ENCODE data around the gene VPS13A. TPM values are rescaled to one million over a fixed set of nuclear protein-coding genes. Genes with fewer than 3 reads are reported as not detected.
"Not testable (repeated sequence)": the region's sequence is repeated elsewhere in the genome, so short reads cannot be mapped to it uniquely, and the experiment has no call there.

VPS13A gene
- total RNA-seq, 4 donors from 2014 or later = 16.4 to 51.0 (median 29.4) TPM

DNA sequence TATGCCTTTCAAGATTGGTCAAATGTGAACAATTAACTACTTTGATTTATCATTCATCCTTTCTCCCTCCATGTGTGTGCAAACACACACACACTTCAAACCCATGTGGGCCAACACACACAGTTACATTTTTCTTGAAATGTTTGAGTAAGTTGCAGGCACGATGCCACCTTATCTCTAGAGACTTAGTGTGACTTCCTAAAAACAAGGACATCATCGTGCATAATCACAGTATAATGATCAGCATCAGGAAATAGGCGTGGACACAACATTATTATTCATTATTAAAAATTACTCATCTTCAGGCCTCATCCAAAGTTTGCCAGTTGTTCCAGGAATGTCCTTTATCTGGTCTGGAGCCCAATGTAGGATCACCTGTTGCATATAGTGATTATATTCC, 261.3 kb downstream of the VPS13A start:
- H3K36me3 ChIP-seq = no peaks in the 10 kb centered on the region
- ATAC-seq (no peak), DNase-seq (no peak)
- intact Hi-C loops (cut with DNase I; ENCODE audit: low total_unique reads) = no loop called here
- H3K9me3 ChIP-seq = no peaks in the 10 kb centered on the region
- TF ChIP-seq, protein P1, sequence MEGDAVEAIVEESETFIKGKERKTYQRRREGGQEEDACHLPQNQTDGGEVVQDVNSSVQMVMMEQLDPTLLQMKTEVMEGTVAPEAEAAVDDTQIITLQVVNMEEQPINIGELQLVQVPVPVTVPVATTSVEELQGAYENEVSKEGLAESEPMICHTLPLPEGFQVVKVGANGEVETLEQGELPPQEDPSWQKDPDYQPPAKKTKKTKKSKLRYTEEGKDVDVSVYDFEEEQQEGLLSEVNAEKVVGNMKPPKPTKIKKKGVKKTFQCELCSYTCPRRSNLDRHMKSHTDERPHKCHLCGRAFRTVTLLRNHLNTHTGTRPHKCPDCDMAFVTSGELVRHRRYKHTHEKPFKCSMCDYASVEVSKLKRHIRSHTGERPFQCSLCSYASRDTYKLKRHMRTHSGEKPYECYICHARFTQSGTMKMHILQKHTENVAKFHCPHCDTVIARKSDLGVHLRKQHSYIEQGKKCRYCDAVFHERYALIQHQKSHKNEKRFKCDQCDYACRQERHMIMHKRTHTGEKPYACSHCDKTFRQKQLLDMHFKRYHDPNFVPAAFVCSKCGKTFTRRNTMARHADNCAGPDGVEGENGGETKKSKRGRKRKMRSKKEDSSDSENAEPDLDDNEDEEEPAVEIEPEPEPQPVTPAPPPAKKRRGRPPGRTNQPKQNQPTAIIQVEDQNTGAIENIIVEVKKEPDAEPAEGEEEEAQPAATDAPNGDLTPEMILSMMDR (IDR thresholded peaks at IDR 0.05 in 4 of 5, conservative IDR thresholded peaks at IDR 0.05 in 1 of 5) = no peak
- no peak for TF ChIP-seq POLR2A (IDR thresholded peaks at IDR 0.05)
- no peak overlapping the region for H3K4me3 ChIP-seq
- H3K27ac ChIP-seq = no peak overlapping the region
- in situ Hi-C loops (cut with MboI; ENCODE audit: low sequenced_read_pairs in 4 of 4) = loop anchor here in 1 of 4 donors (10.0 to 25.0 kb wide), 2 partner anchors 316 to 599 kb away; partner anchors contain the start of gene GNAQ
- no peaks in the 10 kb centered on the region for H3K4me1 ChIP-seq
- no peaks in the 10 kb centered on the region for H3K27me3 ChIP-seq

- Histone ChIP-seq H3K4me1 (no peaks in the 10 kb centered on the region), H3K9me3 (no peaks in the 10 kb centered on the region), H3K4me3 (no peak overlapping the region), H3K27me3 (no peaks in the 10 kb centered on the region), H3K36me3 (no peaks in the 10 kb centered on the region), H3K27ac (no peak overlapping the region)
- in situ Hi-C loops (cut with MboI; ENCODE audit: low sequenced_read_pairs in 4 of 4) = loop anchor here in 3 of 4 donors (10.0 to 25.0 kb wide), 4 partner anchors 305 to 605 kb away; partner anchors contain the start of gene GNAQ (in 2 of the 3)
- intact Hi-C loops (cut with DNase I; ENCODE audit: low total_unique reads) = no loop called here
- no peak for DNase-seq
- TF ChIP-seq, protein P1 (IDR thresholded peaks at IDR 0.05 in 4 of 5, conservative IDR thresholded peaks at IDR 0.05 in 1 of 5) = no peak
- TF ChIP-seq POLR2A (IDR thresholded peaks at IDR 0.05) = no peak
- ATAC-seq = no peak
Measured at GRCh38 chr9:77440057-77440456, 262.7 kb downstream of the VPS13A start.

DNA sequence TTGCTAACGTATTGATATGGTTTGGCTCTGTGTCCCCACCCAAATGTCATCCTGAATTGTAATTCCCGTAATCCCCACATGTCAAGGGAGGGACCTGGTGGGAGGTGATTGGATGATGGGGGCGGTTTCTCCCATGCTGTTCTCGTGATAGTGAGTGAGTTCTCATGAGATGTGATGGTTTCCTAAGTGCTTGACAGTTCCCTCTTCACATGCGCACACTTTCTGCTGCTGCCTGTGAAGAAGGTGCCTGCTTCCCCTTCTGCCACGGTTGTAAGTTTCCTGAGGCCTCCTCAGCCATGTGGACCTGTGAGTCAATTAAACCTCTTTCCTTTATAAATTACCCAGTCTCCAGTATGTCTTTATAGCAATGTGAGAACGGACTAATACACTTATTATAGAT, 263.8 kb downstream of the VPS13A start:
- H3K27me3 ChIP-seq; ATAC-seq; intact Hi-C loops (cut with DNase I; ENCODE audit: low total_unique reads); H3K27ac ChIP-seq; H3K4me3 ChIP-seq; H3K9me3 ChIP-seq; H3K36me3 ChIP-seq; H3K4me1 ChIP-seq; DNase-seq: not testable (repeated sequence)
- in situ Hi-C loops (cut with MboI; ENCODE audit: low sequenced_read_pairs in 4 of 4) = loop anchor here in 3 of 4 donors (10.0 to 25.0 kb wide), 4 partner anchors 304 to 604 kb away; partner anchors contain the start of gene GNAQ (in 2 of the 3)

DNA sequence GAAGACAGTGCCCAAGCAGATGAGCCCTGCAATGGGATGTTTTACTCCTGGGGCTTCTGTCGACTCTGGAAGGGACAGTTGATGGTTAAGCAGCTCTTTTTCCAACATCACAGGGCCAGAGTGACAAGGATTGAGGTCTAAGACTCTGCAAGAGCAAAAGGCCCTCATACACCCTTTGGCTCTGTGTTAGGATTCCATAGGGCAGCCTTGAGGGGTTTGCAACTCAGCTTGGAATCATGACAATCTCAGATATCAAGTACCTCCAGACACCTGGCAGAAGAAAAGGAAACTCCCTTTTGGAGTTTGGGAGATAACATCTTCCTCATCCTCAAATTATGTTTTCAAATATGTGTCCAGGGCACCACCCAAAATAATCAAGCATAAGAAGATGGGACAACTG, 265.1 kb downstream of the VPS13A start:
- no peak for ATAC-seq
- no peak for TF ChIP-seq POLR2A (IDR thresholded peaks at IDR 0.05)
- TF ChIP-seq, protein P1 (IDR thresholded peaks at IDR 0.05 in 4 of 5, conservative IDR thresholded peaks at IDR 0.05 in 1 of 5) = no peak
- no peaks in the 10 kb centered on the region for H3K9me3 ChIP-seq
- H3K36me3 ChIP-seq = no peaks in the 10 kb centered on the region
- no peak overlapping the region for H3K4me3 ChIP-seq
- no peak overlapping the region for H3K27ac ChIP-seq
- intact Hi-C loops (cut with DNase I; ENCODE audit: low total_unique reads) = no loop called here
- in situ Hi-C loops (cut with MboI; ENCODE audit: low sequenced_read_pairs in 4 of 4) = loop anchor here in 3 of 4 donors (10.0 to 25.0 kb wide), 4 partner anchors 302 to 602 kb away; partner anchors contain the start of gene GNAQ (in 2 of the 3)
- no peaks in the 10 kb centered on the region for H3K27me3 ChIP-seq
- DNase-seq = no peak
- H3K4me1 ChIP-seq = no peaks in the 10 kb centered on the region

GRCh38 chr9:77447646-77448045, 270.3 kb downstream of the VPS13A start:
- H3K4me1 ChIP-seq = no peaks in the 10 kb centered on the region
- H3K9me3 ChIP-seq = no peaks in the 10 kb centered on the region
- no peak overlapping the region for H3K27ac ChIP-seq
- intact Hi-C loops (cut with DNase I; ENCODE audit: low total_unique reads) (no loop called here), in situ Hi-C loops (cut with MboI; ENCODE audit: low sequenced_read_pairs in 4 of 4) (loop anchor here in 3 of 4 donors (10.0 to 25.0 kb wide), 4 partner anchors 297 to 597 kb away; partner anchors contain the start of gene GNAQ (in 2 of the 3))
- no peak overlapping the region for H3K4me3 ChIP-seq
- DNase-seq (no peak), ATAC-seq (no peak)
- no peaks in the 10 kb centered on the region for H3K36me3 ChIP-seq
- no peak for TF ChIP-seq POLR2A (IDR thresholded peaks at IDR 0.05)
- TF ChIP-seq, protein P1 (IDR thresholded peaks at IDR 0.05 in 4 of 5, conservative IDR thresholded peaks at IDR 0.05 in 1 of 5) = no peak
- H3K27me3 ChIP-seq = no peaks in the 10 kb centered on the region
